Brain microvascular endothelial cell (primary cell): ENCODE results near the gene NINJ1.

Experiments
- DNase-seq: peaks from one replicate; pipeline ENCODE4 v3.0.0-alpha.2; 2020
- H3K27ac ChIP-seq: fragments of 250-450 bp; sonication (Bioruptor Pico); 2 replicates; pipeline ENCODE4 v1.5.1; 2020; ENCODE audit warnings: mild to moderate bottlenecking, moderate library complexity
- H3K27me3 ChIP-seq: fragments of 250-450 bp; sonication (Bioruptor Pico); replicated peaks from 2 replicates; pipeline ENCODE4 v1.5.1; 2020; ENCODE audit warnings: mild to moderate bottlenecking
- H3K36me3 ChIP-seq: fragments of 250-450 bp; sonication (Bioruptor Pico); replicated peaks from 2 replicates; pipeline ENCODE4 v1.5.1; 2020; ENCODE audit warnings: mild to moderate bottlenecking
- H3K4me3 ChIP-seq: 2 replicates; pipeline ENCODE4 v1.5.1; 2011; ENCODE audit warnings: low read depth, mild to moderate bottlenecking, control low read depth, low read length, moderate library complexity
- CTCF ChIP-seq: IDR thresholded peaks from 2 replicates; pipeline ENCODE4 v1.5.1; 2011; ENCODE audit warnings: low read depth, mild to moderate bottlenecking, moderate library complexity, low read length, control low read depth, inconsistent platforms; ENCODE audit errors: missing control alignments
- in situ Hi-C: cut with HindIII; loops from 2 replicates; pipeline ENCODE4 v1.10.0; 2017; ENCODE audit warnings: low sequenced_read_pairs, low pct_ligation_motif_present

NINJ1 gene

DNA sequence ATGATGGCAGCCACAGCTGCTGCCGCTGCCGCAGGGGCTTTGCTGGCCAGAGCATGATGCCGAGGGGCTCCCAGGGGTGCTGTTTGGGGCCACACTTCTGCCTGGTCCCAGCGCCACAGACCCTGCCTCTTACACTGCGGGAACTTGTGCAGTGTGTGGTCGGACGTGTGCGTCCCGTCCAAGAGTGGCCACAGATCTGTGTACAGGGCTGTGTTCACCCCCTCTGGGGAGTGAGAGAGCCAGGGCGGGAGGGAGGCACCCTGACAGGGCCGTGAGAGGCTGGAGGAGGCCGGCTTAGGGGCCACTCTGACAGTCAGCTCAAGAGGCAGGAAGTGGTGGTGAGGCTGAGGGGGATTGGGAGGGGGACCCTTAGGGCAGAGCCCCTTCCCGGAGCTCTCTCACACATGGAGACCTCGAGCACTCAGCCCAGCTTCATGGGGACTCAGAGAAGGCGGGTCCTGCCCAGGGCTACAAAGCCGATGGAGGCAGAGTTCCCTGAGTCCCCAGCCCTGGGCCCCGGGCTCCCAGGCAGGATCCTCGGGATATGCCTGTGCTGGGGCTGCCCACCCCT lies 51.1 kb downstream of the NINJ1 start:
- in situ Hi-C loops = no loop called here
- TF ChIP-seq CTCF = no peak
- Histone ChIP-seq H3K4me3 (no peak overlapping the region), H3K27ac (no peak overlapping the region), H3K36me3 (no peaks in the 10 kb centered on the region), H3K27me3 (no peaks in the 10 kb centered on the region)
- DNase-seq = no peak

- DNase-seq = no peak
- no peak overlapping the region for H3K27ac ChIP-seq
These were observed 52.1 kb downstream of the NINJ1 start for GRCh38 chr9:93081931-93082330.

GRCh38 chr9:93081081-93081529 lies 52.9 kb downstream of the NINJ1 start:
- no peaks in the 10 kb centered on the region for H3K27me3 ChIP-seq
- no peak overlapping the region for H3K4me3 ChIP-seq
- TF ChIP-seq CTCF = no peak
- DNase-seq = no peak
- in situ Hi-C loops = no loop called here
- H3K27ac ChIP-seq = no peak overlapping the region
- H3K36me3 ChIP-seq = no peaks in the 10 kb centered on the region

More at GRCh38 chr9:93081931-93082330, 52.1 kb downstream of the NINJ1 start:
- no peak for TF ChIP-seq CTCF
- Histone ChIP-seq H3K36me3 (no peaks in the 10 kb centered on the region), H3K27me3 (no peaks in the 10 kb centered on the region), H3K4me3 (no peak overlapping the region)
- in situ Hi-C loops = no loop called here

DNA sequence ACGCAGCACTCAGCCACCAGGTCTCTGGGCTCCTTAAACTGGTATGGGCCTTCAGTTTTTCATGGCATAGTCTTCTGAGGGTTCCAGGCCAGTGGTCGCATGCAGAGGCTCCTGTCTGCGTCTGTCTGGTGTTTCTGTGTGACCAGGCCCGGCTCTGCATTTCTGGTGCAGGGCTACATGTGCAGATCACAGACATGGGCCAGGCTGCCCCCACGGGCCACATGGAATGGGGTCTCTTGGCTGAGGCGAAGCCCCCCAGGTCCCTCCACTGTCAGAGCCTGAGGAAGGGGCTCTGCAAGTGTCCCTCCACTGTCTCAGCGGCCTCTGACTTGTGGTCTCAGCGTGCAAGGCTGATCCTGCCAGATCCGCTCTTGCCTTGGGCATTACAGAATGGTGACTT lies 53.6 kb downstream of the NINJ1 start:
- DNase-seq = no peak
- Histone ChIP-seq H3K36me3 (no peaks in the 10 kb centered on the region), H3K27ac (no peak overlapping the region), H3K27me3 (no peaks in the 10 kb centered on the region), H3K4me3 (no peak overlapping the region)
- in situ Hi-C loops = no loop called here
- no peak for TF ChIP-seq CTCF

- Histone ChIP-seq H3K27me3 (no peaks in the 10 kb centered on the region), H3K4me3 (no peak overlapping the region), H3K27ac (no peak overlapping the region), H3K36me3 (no peaks in the 10 kb centered on the region)
- in situ Hi-C loops = no loop called here
- DNase-seq = no peak
- TF ChIP-seq CTCF = no peak
These were observed 54.7 kb downstream of the NINJ1 start for GRCh38 chr9:93079371-93079770.

- no peak for DNase-seq
- H3K36me3 ChIP-seq = no peaks in the 10 kb centered on the region
- no peaks in the 10 kb centered on the region for H3K27me3 ChIP-seq
- no peak overlapping the region for H3K4me3 ChIP-seq
- no peak overlapping the region for H3K27ac ChIP-seq
- no peak for TF ChIP-seq CTCF
- in situ Hi-C loops = no loop called here
These were observed 56.2 kb downstream of the NINJ1 start for GRCh38 chr9:93077811-93078210.
